HCT116 (cell line): ENCODE measurements around the gene IGSF9B. TPM values are rescaled to one million over a fixed set of nuclear protein-coding genes. Genes with fewer than 3 reads are reported as not detected.

ENCODE experiments used
- ATAC-seq: fragments of 200-7000 bp; cut with Tn5 transposase; 2 replicates; pipeline ENCODE4 v1.9.1; 2020; ENCODE audit warnings: mild to moderate bottlenecking, moderate library complexity
- BruUV-seq: library from RNA; stranded (reverse); fragments of 400-500 nt; replicated peaks from 2 replicates; lab custom pipeline; 2021; lab: Mats Ljungman, UMichigan
- CTCF ChIA-PET: fragments of 300-600 bp; sonication (Branson Sonifier 250); formaldehyde crosslinking; loops from one replicate; lab custom pipeline; 2021; ENCODE audit warnings: antibody characterized with exemption; lab: Charles Lee
- POLR2A ChIA-PET: fragments of 300-600, 350-600 bp; sonication (Branson Sonifier 250); formaldehyde crosslinking; loops from one replicate; lab custom pipeline; 2021; ENCODE audit warnings: antibody characterized with exemption; lab: Charles Lee
- RAD21 ChIA-PET, 2 experiments: fragments of 300-600 bp; sonication (Branson Sonifier 250); formaldehyde crosslinking; loops; one replicate each; lab custom pipeline; 2023; ENCODE audit warnings: low total read pairs in 2 of 2; ENCODE audit not compliant: uncharacterized antibody in 2 of 2, unreplicated experiment in 2 of 2, low non-redundant PET in 1 of 2; lab: Charles Lee
- DNase-seq: peaks from one replicate; pipeline ENCODE4 v3.0.0-alpha.2; 2010; ENCODE audit warnings: low read depth, low spot score
- H2AFZ ChIP-seq: fragments of 200-600 bp; shearing (Covaris generic), sonication (generic); 2 replicates; pipeline ENCODE4 v1.6.1; 2017; ENCODE audit warnings: low read depth, mixed run types, mixed read lengths, antibody characterized with exemption, low read length; ENCODE audit not compliant: poor library complexity, severe bottlenecking
- H3K27ac ChIP-seq: 2 replicates; pipeline ENCODE4 v1.5.1; 2012; ENCODE audit warnings: low read depth, low read length
- H3K27me3 ChIP-seq: fragments of 200-600 bp; sonication (generic); 2 replicates; pipeline ENCODE4 v1.6.1; 2016; ENCODE audit warnings: mixed run types, low read length, mixed read lengths; ENCODE audit not compliant: insufficient read depth
- H3K36me3 ChIP-seq, 2 experiments: fragments of 200-500 bp in 1 of 2; fragments of 200-600 bp in 1 of 2; sonication (Bioruptor generic) in 1 of 2; sonication (generic) in 1 of 2; 2 replicates each; pipeline versions ENCODE4 v1.5.1 to v1.6.1; 2014 to 2016; ENCODE audit warnings: low read length in 2 of 2, inconsistent platforms in 1 of 2, mixed read lengths in 1 of 2, mixed run types in 1 of 2; ENCODE audit not compliant: insufficient read depth in 2 of 2, control insufficient read depth in 1 of 2
- H3K4me1 ChIP-seq, 2 experiments: fragments of 200-600 bp in 1 of 2; sonication (generic) in 1 of 2; 2 replicates each; pipeline versions ENCODE4 v1.5.1 to v1.6.1; 2012 to 2017; ENCODE audit warnings: low read length in 2 of 2, inconsistent platforms in 1 of 2, mild to moderate bottlenecking in 1 of 2, mixed read lengths in 1 of 2, mixed run types in 1 of 2, moderate library complexity in 1 of 2; ENCODE audit not compliant: insufficient read depth in 2 of 2, control insufficient read depth in 1 of 2
- H3K4me2 ChIP-seq: fragments of 200-600 bp; sonication (generic); 2 replicates; pipeline ENCODE4 v1.6.1; 2017; ENCODE audit warnings: mixed run types, low read length, mixed read lengths
- H3K4me3 ChIP-seq, 2 experiments: fragments of 200-600 bp in 1 of 2; sonication (generic) in 1 of 2; replicated peaks in 1 of 2; 2 replicates each; pipeline ENCODE4 v1.5.1; 2011 to 2016; ENCODE audit warnings: low read length in 2 of 2, control low read depth in 1 of 2, low read depth in 1 of 2, mild to moderate bottlenecking in 1 of 2, mixed read lengths in 1 of 2, mixed run types in 1 of 2
- H3K79me2 ChIP-seq: fragments of 200-600 bp; sonication (generic); 2 replicates; pipeline ENCODE4 v1.6.1; 2017; ENCODE audit warnings: mild to moderate bottlenecking, mixed run types, low read length, moderate library complexity, mixed read lengths; ENCODE audit not compliant: insufficient read depth
- H3K9ac ChIP-seq: fragments of 200-600 bp; sonication (generic); 2 replicates; pipeline ENCODE4 v1.6.1; 2016; ENCODE audit warnings: low read length, mixed read lengths
- H3K9me2 ChIP-seq: fragments of 200-600 bp; sonication (generic), shearing (Covaris generic); 2 replicates; pipeline ENCODE4 v1.6.1; 2017; ENCODE audit warnings: mixed run types, mild to moderate bottlenecking, moderate library complexity; ENCODE audit not compliant: insufficient read depth
- H3K9me3 ChIP-seq, 2 experiments: fragments of 200-500 bp in 1 of 2; fragments of 200-600 bp in 1 of 2; sonication (Bioruptor generic) in 1 of 2; sonication (generic) in 1 of 2; 2 replicates each; pipeline ENCODE4 v1.6.1; 2014 to 2017; ENCODE audit warnings: low read length in 2 of 2, mixed read lengths in 2 of 2, inconsistent platforms in 1 of 2, low read depth in 1 of 2, mild to moderate bottlenecking in 1 of 2, mixed run types in 1 of 2, moderate library complexity in 1 of 2; ENCODE audit not compliant: control insufficient read depth in 1 of 2, insufficient read depth in 1 of 2
- H4K20me1 ChIP-seq: fragments of 200-600 bp; sonication (generic), shearing (Covaris generic); 2 replicates; pipeline ENCODE4 v1.6.1; 2017; ENCODE audit warnings: mixed run types, mild to moderate bottlenecking, moderate library complexity; ENCODE audit not compliant: insufficient read depth
- CBX3 ChIP-seq: IDR thresholded peaks from 2 replicates; pipeline ENCODE4 v1.6.1; 2012; ENCODE audit warnings: low read depth
- ELF1 ChIP-seq: IDR thresholded peaks from 2 replicates; pipeline ENCODE4 v1.6.1; 2012; ENCODE audit warnings: low read depth, borderline replicate concordance
- EZH2 ChIP-seq: fragments of 200-600 bp; sonication (generic); IDR thresholded peaks from 2 replicates; pipeline ENCODE4 v1.6.1; 2017; ENCODE audit warnings: antibody characterized with exemption, mixed run types
- EZH2phosphoT487 ChIP-seq: fragments of 200-600 bp; IDR thresholded peaks from 2 replicates; pipeline ENCODE4 v1.6.1; 2018; ENCODE audit warnings: antibody characterized with exemption, borderline replicate concordance
- JUND ChIP-seq: IDR thresholded peaks from 2 replicates; pipeline ENCODE4 v1.6.1; 2012
- RAD21 ChIP-seq: IDR thresholded peaks from 2 replicates; pipeline ENCODE4 v1.6.1; 2012; ENCODE audit warnings: low read depth, mild to moderate bottlenecking
- SIN3A ChIP-seq: IDR thresholded peaks from 2 replicates; pipeline ENCODE4 v1.6.1; 2012; ENCODE audit warnings: low read depth
- SP1 ChIP-seq: IDR thresholded peaks from 2 replicates; pipeline ENCODE4 v1.6.1; 2012; ENCODE audit warnings: low read depth
- TCF7L2 ChIP-seq: IDR thresholded peaks from 2 replicates; pipeline ENCODE4 v1.7.0; 2011; ENCODE audit warnings: borderline replicate concordance, inconsistent platforms; ENCODE audit not compliant: insufficient read depth, insufficient read length; ENCODE audit errors: extremely low read depth
- ZFX ChIP-seq: fragments of 450-650 bp; IDR thresholded peaks from 2 replicates; pipeline ENCODE4 v1.6.1; 2017
- intact Hi-C: fragments of 100-400 bp; cut with micrococcal nuclease; formaldehyde crosslinking; loops from 2 replicates; pipeline ENCODE4 v1.10.0; 2022
- total RNA-seq: library from RNA; stranded (reverse); gene quantifications from one replicate; pipeline ENCODE4 v1.2.1, GENCODE V29; 2021; ENCODE audit not compliant: unreplicated experiment
- TF ChIP-seq, protein P1 (sequence below): IDR thresholded peaks from 2 replicates; pipeline ENCODE4 v1.6.1; 2011; ENCODE audit warnings: mild to moderate bottlenecking, low read length, moderate library complexity; ENCODE audit not compliant: insufficient replicate concordance; ENCODE audit errors: extremely low read depth

IGSF9B gene
- total RNA-seq, 1 experiment from 2014 or later = 12.4 TPM

GRCh38 chr11:133930053-133930766, 26.6 kb downstream of the IGSF9B start:
- CTCF ChIA-PET = no interaction called here
- H3K27ac ChIP-seq = no peak overlapping the region
- ATAC-seq (no peak), DNase-seq (no peak)
- peaks cover 4 to 23% of the 10 kb centered on the region in 2 experiments; a peak in 3 of 4 replicates for H3K4me1 ChIP-seq
- no peaks in the 10 kb centered on the region for H3K9me3 ChIP-seq
- H3K9ac ChIP-seq = no peak overlapping the region
- no peaks in the 10 kb centered on the region for H3K27me3 ChIP-seq
- no peak overlapping the region for H2AFZ ChIP-seq
- TF ChIP-seq, protein P1, sequence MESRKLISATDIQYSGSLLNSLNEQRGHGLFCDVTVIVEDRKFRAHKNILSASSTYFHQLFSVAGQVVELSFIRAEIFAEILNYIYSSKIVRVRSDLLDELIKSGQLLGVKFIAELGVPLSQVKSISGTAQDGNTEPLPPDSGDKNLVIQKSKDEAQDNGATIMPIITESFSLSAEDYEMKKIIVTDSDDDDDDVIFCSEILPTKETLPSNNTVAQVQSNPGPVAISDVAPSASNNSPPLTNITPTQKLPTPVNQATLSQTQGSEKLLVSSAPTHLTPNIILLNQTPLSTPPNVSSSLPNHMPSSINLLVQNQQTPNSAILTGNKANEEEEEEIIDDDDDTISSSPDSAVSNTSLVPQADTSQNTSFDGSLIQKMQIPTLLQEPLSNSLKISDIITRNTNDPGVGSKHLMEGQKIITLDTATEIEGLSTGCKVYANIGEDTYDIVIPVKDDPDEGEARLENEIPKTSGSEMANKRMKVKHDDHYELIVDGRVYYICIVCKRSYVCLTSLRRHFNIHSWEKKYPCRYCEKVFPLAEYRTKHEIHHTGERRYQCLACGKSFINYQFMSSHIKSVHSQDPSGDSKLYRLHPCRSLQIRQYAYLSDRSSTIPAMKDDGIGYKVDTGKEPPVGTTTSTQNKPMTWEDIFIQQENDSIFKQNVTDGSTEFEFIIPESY = no peak
- no peak for TF ChIP-seq EZH2phosphoT487
- no peak for TF ChIP-seq CBX3
- TF ChIP-seq SP1 = no peak
- H3K4me2 ChIP-seq = no peak overlapping the region
- no peak overlapping the region for H3K4me3 ChIP-seq
- POLR2A ChIA-PET = no interaction called here
- H3K9me2 ChIP-seq = no peaks in the 10 kb centered on the region
- no peaks in the 10 kb centered on the region for H3K36me3 ChIP-seq
- RAD21 ChIA-PET = no interaction called here
- no TSS peak for BruUV-seq
- no peaks in the 10 kb centered on the region for H4K20me1 ChIP-seq
- intact Hi-C loops = no loop called here
- no peaks in the 10 kb centered on the region for H3K79me2 ChIP-seq

DNA sequence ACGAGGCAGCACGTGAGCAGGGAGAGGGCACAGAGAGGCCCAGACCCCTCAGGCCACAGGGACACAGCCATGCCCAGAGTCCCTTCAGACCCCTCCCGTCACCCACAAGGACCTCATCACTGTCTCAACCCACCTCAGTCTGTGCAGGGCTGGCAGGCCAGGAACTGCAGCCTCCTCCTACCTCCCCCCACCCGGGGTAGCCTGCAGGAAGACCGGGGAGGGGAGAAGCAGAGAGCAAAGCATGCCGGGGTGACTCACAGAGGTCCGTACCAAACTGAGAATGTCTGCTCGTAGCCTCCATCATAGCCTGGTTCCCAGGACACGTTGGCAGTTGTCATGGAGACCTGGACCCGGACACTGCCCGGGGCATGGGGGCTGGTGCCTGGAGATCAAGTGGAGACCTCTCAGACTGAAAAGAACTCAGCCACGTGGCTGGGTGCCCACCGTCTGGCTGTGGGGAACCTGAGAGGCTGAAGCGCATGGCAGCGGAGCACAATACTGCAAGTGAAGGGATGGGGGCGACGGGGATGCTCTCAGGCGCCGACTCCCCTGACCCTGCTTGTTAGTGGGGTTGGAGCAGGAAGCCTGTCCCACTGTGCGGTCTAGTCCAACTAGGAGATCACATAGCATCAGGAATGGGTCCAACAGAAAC, 27.2 kb downstream of the IGSF9B start:
- Histone ChIP-seq H3K36me3 (0 out of 4 replicates have a peak, but pooled peaks cover 0 to 2% of the 10 kb centered on the region in 2 experiments), H3K79me2 (no peaks in the 10 kb centered on the region), H3K9me2 (no peaks in the 10 kb centered on the region), H3K4me3 (no peak overlapping the region), H3K27ac (no peak overlapping the region), H3K9me3 (no peaks in the 10 kb centered on the region), H3K27me3 (no peaks in the 10 kb centered on the region), H2AFZ (no peak overlapping the region), H3K4me2 (no peak overlapping the region), H3K4me1 (peaks cover 0 to 16% of the 10 kb centered on the region in 2 experiments; a peak in 2 of 4 replicates), H3K9ac (no peak overlapping the region), H4K20me1 (no peaks in the 10 kb centered on the region)
- DNase-seq (no peak), ATAC-seq (no peak)
- no peak for TF ChIP-seq TCF7L2
- no peak for TF ChIP-seq EZH2
- TF ChIP-seq ELF1 = no peak
- TF ChIP-seq ZFX = no peak
- TF ChIP-seq JUND = no peak
- no peak for TF ChIP-seq RAD21
- no peak for TF ChIP-seq SIN3A
- CTCF ChIA-PET = no interaction called here
- BruUV-seq = no TSS peak
- RAD21 ChIA-PET = no interaction called here
- POLR2A ChIA-PET = no interaction called here
- intact Hi-C loops = loop anchor here (5.0 to 10.0 kb wide), 2 partner anchors 123 to 325 kb away; partner anchors contain the start of genes ACAD8 and THYN1
